Measurements from ENCODE around the gene STRBP.

STRBP gene

GRCh38 chr9:123121457-123121856, 146.9 kb downstream of the STRBP start:
- DNase-seq (ENCODE audit: insufficient read length, low spot score) (no peak), FAIRE-seq (no peak)
- no peak for TF ChIP-seq CTCF (IDR thresholded peaks at IDR 0.05; ENCODE audit: insufficient read depth, missing control alignments)

GRCh38 chr9:123120953-123121352, 147.4 kb downstream of the STRBP start:
- no peak for FAIRE-seq
- no peak for DNase-seq (ENCODE audit: insufficient read length, low spot score)
- no peak for TF ChIP-seq CTCF (IDR thresholded peaks at IDR 0.05; ENCODE audit: insufficient read depth, missing control alignments)

GRCh38 chr9:123120131-123120530, 148.3 kb downstream of the STRBP start:
- FAIRE-seq (no peak), DNase-seq (ENCODE audit: insufficient read length, low spot score) (no peak)
- no peak for TF ChIP-seq CTCF (IDR thresholded peaks at IDR 0.05; ENCODE audit: insufficient read depth, missing control alignments)

GRCh38 chr9:123119566-123119965, 148.8 kb downstream of the STRBP start:
- no peak for TF ChIP-seq CTCF (IDR thresholded peaks at IDR 0.05; ENCODE audit: insufficient read depth, missing control alignments)
- FAIRE-seq (no peak), DNase-seq (ENCODE audit: insufficient read length, low spot score) (no peak)

GRCh38 chr9:123116036-123116435, 152.3 kb downstream of the STRBP start:
- no peak for TF ChIP-seq CTCF (IDR thresholded peaks at IDR 0.05; ENCODE audit: insufficient read depth, missing control alignments)
- no peak for DNase-seq (ENCODE audit: insufficient read length, low spot score)
- FAIRE-seq: no peak

GRCh38 chr9:123115146-123115913, 153.1 kb downstream of the STRBP start:
- TF ChIP-seq CTCF (IDR thresholded peaks at IDR 0.05; ENCODE audit: insufficient read depth, missing control alignments): no peak
- FAIRE-seq (no peak), DNase-seq (ENCODE audit: insufficient read length, low spot score) (no peak)

GRCh38 chr9:123113185-123113584, 155.2 kb downstream of the STRBP start:
- no peak for TF ChIP-seq CTCF (IDR thresholded peaks at IDR 0.05; ENCODE audit: insufficient read depth, missing control alignments)
- no peak for FAIRE-seq
- no peak for DNase-seq (ENCODE audit: insufficient read length, low spot score)
